MM.1S (cell line): ENCODE measurements around the gene TIPIN.

Experiments
- CTCF ChIP-seq: fragments of 300-600 bp; sonication (generic); IDR thresholded peaks from 2 replicates; pipeline ENCODE4 v1.5.1; 2016; ENCODE audit warnings: antibody characterized with exemption, low read length, mixed read lengths
- EZH2 ChIP-seq: fragments of 300-600 bp; sonication (generic); optimal IDR thresholded peaks from 2 replicates; pipeline ENCODE3; 2017; ENCODE audit warnings: low read depth, mild to moderate bottlenecking, antibody characterized with exemption, low read length, mixed read lengths

- TF ChIP-seq CTCF, result no peak
- no peak for TF ChIP-seq EZH2
Measured at GRCh38 chr15:66288093-66288492, 68.4 kb downstream of the TIPIN start.
